ENCODE results near the gene PDPK1. TPM values are rescaled to one million over a fixed set of nuclear protein-coding genes. Genes with fewer than 3 reads are reported as not detected.

Gene PDPK1
- total RNA-seq, 4 donors from 2014 or later, result 30.8 to 43.1 (median 36.5) TPM

DNA sequence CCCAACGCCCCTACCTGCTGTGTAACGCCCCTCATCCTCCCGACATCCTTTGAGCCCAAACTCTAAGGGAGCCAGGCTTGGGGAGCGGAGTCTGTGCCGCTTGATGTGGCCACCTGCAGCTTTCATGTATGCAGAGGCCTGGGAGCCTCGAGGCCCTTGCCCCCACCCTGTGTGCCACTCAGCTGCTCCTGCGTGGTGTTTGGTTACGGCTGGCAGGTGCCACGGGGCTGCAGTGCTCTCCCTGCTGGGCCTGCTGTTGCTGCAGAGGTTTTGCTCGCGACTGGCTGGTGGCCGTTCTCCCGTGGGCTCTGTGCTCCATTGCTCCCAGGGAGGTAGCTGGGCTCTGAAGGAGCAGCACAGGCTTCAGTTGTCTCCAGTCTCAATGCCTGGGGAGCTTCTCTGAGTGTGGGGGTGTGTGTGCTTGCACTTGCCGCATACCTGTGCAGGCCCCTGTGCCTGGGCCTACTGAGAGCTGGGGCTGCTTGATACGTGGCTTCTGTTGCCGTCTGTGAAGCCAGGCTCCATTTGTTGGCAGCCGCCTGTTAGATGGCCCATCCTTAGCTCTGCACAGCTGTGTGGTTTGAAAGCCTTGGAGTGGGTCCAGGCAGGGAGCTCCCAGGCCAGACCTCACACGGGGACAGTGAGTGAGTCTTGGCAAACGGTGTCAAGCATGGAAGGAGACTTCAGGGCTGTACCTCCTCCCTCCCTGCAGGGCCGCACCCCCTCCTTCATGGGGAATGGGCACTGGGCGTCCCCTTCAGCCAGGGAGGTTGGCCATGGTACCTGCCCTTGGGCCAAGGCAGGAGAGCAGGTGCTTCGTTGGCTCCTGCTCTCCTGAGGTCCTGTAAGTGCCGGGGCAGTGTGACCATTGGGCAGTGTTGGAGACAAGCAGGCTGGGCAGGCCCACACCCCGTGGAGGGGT lies 47.2 kb downstream of the PDPK1 start:
- no peaks in the 10 kb centered on the region for H3K9me3 ChIP-seq
- H3K27me3 ChIP-seq, result no peaks in the 10 kb centered on the region
- no peak overlapping the region for H3K4me3 ChIP-seq
- ATAC-seq, result no peak
- 40% methylated on average over 1 of the region's 24 CpGs; no CpG with 5 or more reads in 1 of the 2 donors for WGBS, 2 donors (ENCODE audit: low coverage in 1 of 2)
- H3K36me3 ChIP-seq, result peaks cover 0 to 54% of the 10 kb centered on the region in 2 donors
- no peak overlapping the region for H3K27ac ChIP-seq
- peaks cover 0 to 13% (median 0%) of the 10 kb centered on the region in 3 donors for H3K4me1 ChIP-seq
- TF ChIP-seq POLR2A (IDR thresholded peaks at IDR 0.05) (no peak), POLR2AphosphoS5 (IDR thresholded peaks at IDR 0.05) (no peak), EP300 (IDR thresholded peaks at IDR 0.05) (no peak)
- TF ChIP-seq, protein P1, sequence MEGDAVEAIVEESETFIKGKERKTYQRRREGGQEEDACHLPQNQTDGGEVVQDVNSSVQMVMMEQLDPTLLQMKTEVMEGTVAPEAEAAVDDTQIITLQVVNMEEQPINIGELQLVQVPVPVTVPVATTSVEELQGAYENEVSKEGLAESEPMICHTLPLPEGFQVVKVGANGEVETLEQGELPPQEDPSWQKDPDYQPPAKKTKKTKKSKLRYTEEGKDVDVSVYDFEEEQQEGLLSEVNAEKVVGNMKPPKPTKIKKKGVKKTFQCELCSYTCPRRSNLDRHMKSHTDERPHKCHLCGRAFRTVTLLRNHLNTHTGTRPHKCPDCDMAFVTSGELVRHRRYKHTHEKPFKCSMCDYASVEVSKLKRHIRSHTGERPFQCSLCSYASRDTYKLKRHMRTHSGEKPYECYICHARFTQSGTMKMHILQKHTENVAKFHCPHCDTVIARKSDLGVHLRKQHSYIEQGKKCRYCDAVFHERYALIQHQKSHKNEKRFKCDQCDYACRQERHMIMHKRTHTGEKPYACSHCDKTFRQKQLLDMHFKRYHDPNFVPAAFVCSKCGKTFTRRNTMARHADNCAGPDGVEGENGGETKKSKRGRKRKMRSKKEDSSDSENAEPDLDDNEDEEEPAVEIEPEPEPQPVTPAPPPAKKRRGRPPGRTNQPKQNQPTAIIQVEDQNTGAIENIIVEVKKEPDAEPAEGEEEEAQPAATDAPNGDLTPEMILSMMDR (IDR thresholded peaks at IDR 0.05), result no peak

DNA sequence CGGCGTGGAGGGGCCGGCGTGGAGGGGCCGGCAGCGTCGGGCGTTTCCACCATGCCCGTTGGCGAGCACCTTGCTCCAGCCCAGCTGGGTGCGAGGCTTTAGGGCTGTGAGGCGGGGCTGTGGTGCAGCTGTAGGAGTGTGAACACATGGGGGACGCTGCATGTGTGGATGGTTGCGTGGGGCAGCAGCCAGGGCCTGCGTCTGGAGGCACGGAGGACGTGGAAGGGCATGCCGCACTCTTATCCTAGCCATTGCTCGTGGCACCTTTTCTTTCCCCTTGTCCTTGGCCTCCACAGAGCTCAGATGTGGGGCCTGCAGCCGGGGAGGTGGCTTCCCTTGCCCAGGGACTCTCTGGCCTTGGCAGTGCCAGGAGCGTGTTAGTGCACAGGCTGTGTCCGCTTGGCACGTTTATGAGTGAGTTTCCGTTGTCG lies 47.8 kb downstream of the PDPK1 start:
- peaks cover 0 to 59% of the 10 kb centered on the region in 2 donors for H3K36me3 ChIP-seq
- TF ChIP-seq, protein P1 (IDR thresholded peaks at IDR 0.05), result no peak
- TF ChIP-seq EP300 (IDR thresholded peaks at IDR 0.05), result no peak
- no peak for TF ChIP-seq POLR2AphosphoS5 (IDR thresholded peaks at IDR 0.05)
- no peak for TF ChIP-seq POLR2A (IDR thresholded peaks at IDR 0.05)

DNA sequence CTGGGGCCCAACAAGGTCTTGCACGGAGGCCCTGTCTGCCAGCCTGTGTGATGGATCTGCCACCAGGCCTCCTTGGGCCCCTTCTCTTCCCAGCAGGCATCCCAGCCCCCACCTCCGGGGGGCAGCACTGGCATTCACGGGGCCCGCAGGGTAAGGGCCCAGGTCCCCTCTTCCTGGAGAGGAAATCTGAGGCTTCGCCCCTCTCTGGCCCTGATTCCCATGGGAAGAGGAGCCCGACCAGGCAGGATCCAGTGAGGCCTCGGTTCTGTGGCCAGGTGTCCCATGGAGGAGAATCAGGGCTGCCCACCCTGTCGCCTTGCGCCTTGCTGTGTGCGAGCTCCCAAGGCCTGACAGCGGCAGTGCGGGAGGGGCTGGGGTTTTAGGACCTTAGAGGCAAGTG lies 48.4 kb downstream of the PDPK1 start:
- no peak for TF ChIP-seq POLR2AphosphoS5 (IDR thresholded peaks at IDR 0.05)
- Histone ChIP-seq H3K4me1 (peaks cover 0 to 13% (median 0%) of the 10 kb centered on the region in 3 donors), H3K27me3 (no peaks in the 10 kb centered on the region), H3K9me3 (no peaks in the 10 kb centered on the region), H3K4me3 (no peak overlapping the region), H3K36me3 (peaks cover 0 to 65% of the 10 kb centered on the region in 2 donors), H3K27ac (no peak overlapping the region)
- 56% methylated on average over 5 of the region's 12 CpGs; no CpG with 5 or more reads in 1 of the 2 donors for WGBS, 2 donors (ENCODE audit: low coverage in 1 of 2)
- ATAC-seq, result no peak

More for the DNA sequence above, 47.8 kb downstream of the PDPK1 start:
- no peaks in the 10 kb centered on the region for H3K27me3 ChIP-seq
- 80% methylated on average over 8 of the region's 25 CpGs; no CpG with 5 or more reads in 1 of the 2 donors for WGBS, 2 donors (ENCODE audit: low coverage in 1 of 2)
- no peak overlapping the region for H3K4me3 ChIP-seq
- H3K4me1 ChIP-seq, result peaks cover 0 to 13% (median 0%) of the 10 kb centered on the region in 3 donors
- no peak overlapping the region for H3K27ac ChIP-seq
- no peak for ATAC-seq
- no peaks in the 10 kb centered on the region for H3K9me3 ChIP-seq

DNA sequence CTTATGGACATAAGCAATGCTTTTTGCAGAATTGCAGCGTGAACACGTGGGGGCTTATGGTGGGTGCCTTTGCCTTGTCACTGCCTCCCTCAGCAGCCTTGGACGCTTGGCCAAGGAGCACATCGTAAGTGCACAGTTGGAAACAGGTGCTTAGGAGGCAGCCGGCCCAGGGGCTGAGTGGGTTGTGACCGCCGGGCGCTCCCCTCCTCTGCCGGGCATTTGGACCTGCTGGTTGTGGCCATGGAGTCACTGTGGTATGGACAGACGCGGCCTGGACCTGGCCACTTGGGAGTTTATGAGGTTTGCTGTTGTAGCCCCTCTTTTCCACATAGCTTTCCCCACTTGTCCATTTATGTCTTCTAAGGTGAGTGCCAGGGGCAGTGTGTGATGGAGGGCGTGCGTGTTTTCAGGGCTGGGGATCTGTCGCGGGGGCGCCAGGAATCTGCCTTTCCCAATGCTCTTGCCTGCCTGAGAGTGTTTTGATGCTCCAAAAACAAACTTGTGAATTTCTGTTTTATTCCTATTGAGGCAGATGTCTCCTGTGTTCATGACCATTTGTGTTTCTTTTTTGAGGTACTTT lies 49.2 kb downstream of the PDPK1 start:
- Histone ChIP-seq H3K27me3 (no peaks in the 10 kb centered on the region), H3K27ac (no peak overlapping the region), H3K36me3 (peaks cover 0 to 73% of the 10 kb centered on the region in 2 donors), H3K9me3 (no peaks in the 10 kb centered on the region), H3K4me3 (no peak overlapping the region), H3K4me1 (peaks cover 0 to 13% (median 0%) of the 10 kb centered on the region in 3 donors)
- 84 to 85% methylated on average over 5 to 9 of the region's 16 CpGs for WGBS, 2 donors (ENCODE audit: low coverage in 1 of 2)
- TF ChIP-seq, protein P1 (IDR thresholded peaks at IDR 0.05), result no peak
- TF ChIP-seq POLR2AphosphoS5 (IDR thresholded peaks at IDR 0.05) (no peak), POLR2A (IDR thresholded peaks at IDR 0.05) (no peak), EP300 (IDR thresholded peaks at IDR 0.05) (no peak)
- ATAC-seq, result no peak

DNA sequence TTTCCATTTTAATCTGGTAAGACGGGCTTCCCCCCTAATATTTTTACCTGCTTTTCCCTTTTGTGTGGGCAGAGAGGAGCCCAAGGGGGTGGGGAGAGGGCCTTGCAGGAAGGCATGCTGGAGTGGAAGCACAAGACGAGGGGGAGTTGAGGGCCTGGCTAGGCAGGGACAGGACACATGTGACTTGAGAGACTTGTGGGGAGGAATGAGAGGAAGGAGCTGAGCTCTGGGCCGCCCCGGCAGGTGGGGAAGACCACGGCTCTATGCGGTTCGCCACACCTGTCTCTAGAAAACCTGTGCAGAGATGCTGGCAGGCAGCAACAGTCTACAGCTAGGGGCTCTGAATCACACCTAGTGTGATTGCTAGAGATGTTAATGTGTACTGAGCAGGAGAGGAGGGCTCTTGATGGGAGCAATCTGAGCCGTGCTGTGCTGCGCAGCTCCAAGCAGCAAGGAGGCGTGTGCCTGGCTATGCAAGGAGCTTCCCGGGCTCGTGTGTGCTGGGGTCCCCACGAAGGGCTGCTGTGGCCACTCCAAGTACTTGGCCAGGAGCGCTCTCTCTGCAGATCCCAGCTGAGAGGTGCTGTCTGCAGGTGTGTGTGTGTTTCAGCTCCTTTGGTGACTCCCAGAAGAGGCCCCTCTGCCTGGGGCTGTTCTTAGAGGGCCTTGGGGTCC lies 50.2 kb downstream of the PDPK1 start:
- ATAC-seq, result no peak
- no peak overlapping the region for H3K27ac ChIP-seq
- no peak overlapping the region for H3K4me3 ChIP-seq
- WGBS, 2 donors (ENCODE audit: low coverage in 1 of 2), result no CpG with 5 or more reads among the region's 14 CpGs
- peaks cover 0 to 82% of the 10 kb centered on the region in 2 donors for H3K36me3 ChIP-seq
- no peak for TF ChIP-seq POLR2A (IDR thresholded peaks at IDR 0.05)
- no peak for TF ChIP-seq POLR2AphosphoS5 (IDR thresholded peaks at IDR 0.05)
- TF ChIP-seq, protein P1 (IDR thresholded peaks at IDR 0.05), result no peak
- TF ChIP-seq EP300 (IDR thresholded peaks at IDR 0.05), result no peak
- no peaks in the 10 kb centered on the region for H3K27me3 ChIP-seq
- H3K9me3 ChIP-seq, result no peaks in the 10 kb centered on the region
- H3K4me1 ChIP-seq, result peaks cover 0 to 13% (median 0%) of the 10 kb centered on the region in 3 donors

All from gastroesophageal sphincter (tissue), 4 donors.